Stomach smooth muscle (tissue), 2 donors: Measurements from ENCODE around the gene USP1.

ENCODE experiments used
- H3K27ac ChIP-seq: one replicate; pipeline ENCODE4 v1.7.0; 2013; ENCODE audit warnings: mild to moderate bottlenecking, low read length, inconsistent platforms
- H3K27me3 ChIP-seq, 2 donors: one replicate each; pipeline ENCODE4 v1.7.0; 2013; ENCODE audit warnings: low read length in 2 of 2; ENCODE audit not compliant: insufficient read depth in 2 of 2, control insufficient read depth in 1 of 2
- H3K36me3 ChIP-seq, 2 donors: one replicate each; pipeline ENCODE4 v1.7.0; 2013; ENCODE audit warnings: low read length in 2 of 2; ENCODE audit not compliant: control insufficient read depth in 2 of 2, insufficient read depth in 2 of 2
- H3K4me1 ChIP-seq: one replicate; pipeline ENCODE4 v1.7.0; 2013; ENCODE audit warnings: low read length; ENCODE audit not compliant: control insufficient read depth, insufficient read depth
- H3K4me3 ChIP-seq, 2 donors: one replicate each; pipeline ENCODE4 v1.7.0; 2013; ENCODE audit warnings: low read length in 2 of 2
- H3K9ac ChIP-seq, 2 donors: one replicate each; pipeline ENCODE4 v1.7.0; 2013; ENCODE audit warnings: low read length in 2 of 2, mild to moderate bottlenecking in 1 of 2
- H3K9me3 ChIP-seq, 2 donors: one replicate each; pipeline ENCODE4 v1.7.0; 2013; ENCODE audit warnings: low read length in 2 of 2; ENCODE audit not compliant: control insufficient read depth in 2 of 2
- donor health status: healthy.
- donor health status: Pancreatic carcinoma.

USP1 gene

GRCh38 chr1:62439652-62440371 lies 3.0 kb downstream of the USP1 start:
- Histone ChIP-seq H3K27ac (no peak overlapping the region), H3K36me3 (peaks cover 7 to 13% of the 10 kb centered on the region in 2 donors), H3K27me3 (no peaks in the 10 kb centered on the region), H3K9me3 (no peaks in the 10 kb centered on the region), H3K4me3 (no peak overlapping the region), H3K4me1 (peaks cover 7% of the 10 kb centered on the region), H3K9ac (no peak overlapping the region)

DNA sequence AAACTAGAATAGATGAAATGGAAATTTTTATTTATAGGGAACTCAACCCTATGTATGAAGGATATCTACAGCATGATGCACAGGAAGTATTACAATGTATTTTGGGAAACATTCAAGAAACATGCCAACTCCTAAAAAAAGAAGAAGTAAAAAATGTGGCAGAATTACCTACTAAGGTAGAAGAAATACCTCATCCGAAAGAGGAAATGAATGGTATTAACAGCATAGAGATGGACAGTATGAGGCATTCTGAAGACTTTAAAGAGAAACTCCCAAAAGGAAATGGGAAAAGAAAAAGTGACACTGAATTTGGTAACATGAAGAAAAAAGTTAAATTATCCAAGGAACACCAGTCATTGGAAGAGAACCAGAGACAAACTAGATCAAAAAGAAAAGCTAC lies 7.9 kb downstream of the USP1 start:
- H3K9ac ChIP-seq = no peak overlapping the region
- no peak overlapping the region for H3K27ac ChIP-seq
- peaks cover 28 to 46% of the 10 kb centered on the region in 2 donors for H3K36me3 ChIP-seq

GRCh38 chr1:62448221-62448933 lies 11.5 kb downstream of the USP1 start:
- Histone ChIP-seq H3K9me3 (no peaks in the 10 kb centered on the region), H3K36me3 (peaks cover 23 to 45% of the 10 kb centered on the region in 2 donors), H3K27ac (no peak overlapping the region), H3K4me1 (no peaks in the 10 kb centered on the region), H3K4me3 (no peak overlapping the region), H3K27me3 (no peaks in the 10 kb centered on the region), H3K9ac (no peak overlapping the region)

More for the DNA sequence above, 7.9 kb downstream of the USP1 start:
- H3K9me3 ChIP-seq = no peaks in the 10 kb centered on the region
- no peak overlapping the region for H3K4me3 ChIP-seq
- no peaks in the 10 kb centered on the region for H3K4me1 ChIP-seq
- H3K27me3 ChIP-seq = no peaks in the 10 kb centered on the region

GRCh38 chr1:62450301-62450700 lies 13.5 kb downstream of the USP1 start:
- H3K36me3 ChIP-seq = peaks cover 30 to 37% of the 10 kb centered on the region in 2 donors
- H3K27ac ChIP-seq = no peak overlapping the region
- no peak overlapping the region for H3K4me3 ChIP-seq
- H3K4me1 ChIP-seq = no peaks in the 10 kb centered on the region
- no peak overlapping the region for H3K9ac ChIP-seq
- no peaks in the 10 kb centered on the region for H3K27me3 ChIP-seq
- no peaks in the 10 kb centered on the region for H3K9me3 ChIP-seq

DNA sequence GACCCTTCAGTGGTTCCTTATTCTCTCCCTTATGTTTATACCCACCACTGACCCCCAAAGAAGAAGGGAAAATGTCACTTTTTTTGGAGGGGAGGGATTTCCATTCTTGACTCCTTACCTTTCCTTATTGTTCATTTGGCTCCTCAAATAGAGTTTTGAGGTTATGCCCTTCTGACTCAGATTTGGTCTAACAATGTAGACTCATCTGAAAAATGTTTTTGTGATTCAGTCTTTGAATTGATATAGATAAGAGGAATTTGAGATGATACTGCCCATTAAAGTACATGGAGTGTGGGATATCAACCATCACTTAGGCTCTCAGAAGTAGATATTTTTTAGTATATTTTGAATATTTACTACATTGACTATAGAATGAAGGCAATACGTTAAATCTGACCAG lies 16.1 kb downstream of the USP1 start:
- H3K9ac ChIP-seq = no peak overlapping the region
- H3K4me3 ChIP-seq = no peak overlapping the region
- H3K36me3 ChIP-seq = peaks cover 21 to 26% of the 10 kb centered on the region in 2 donors
- no peak overlapping the region for H3K27ac ChIP-seq
- no peaks in the 10 kb centered on the region for H3K27me3 ChIP-seq
- no peaks in the 10 kb centered on the region for H3K4me1 ChIP-seq
- no peaks in the 10 kb centered on the region for H3K9me3 ChIP-seq

GRCh38 chr1:62457955-62458354 lies 21.1 kb downstream of the USP1 start:
- H3K4me1 ChIP-seq = no peaks in the 10 kb centered on the region
- H3K4me3 ChIP-seq = no peak overlapping the region
- H3K27me3 ChIP-seq = no peaks in the 10 kb centered on the region
- no peak overlapping the region for H3K27ac ChIP-seq
- H3K9ac ChIP-seq = no peak overlapping the region
- peaks cover 3 to 10% of the 10 kb centered on the region in 2 donors for H3K36me3 ChIP-seq
- H3K9me3 ChIP-seq = no peaks in the 10 kb centered on the region

DNA sequence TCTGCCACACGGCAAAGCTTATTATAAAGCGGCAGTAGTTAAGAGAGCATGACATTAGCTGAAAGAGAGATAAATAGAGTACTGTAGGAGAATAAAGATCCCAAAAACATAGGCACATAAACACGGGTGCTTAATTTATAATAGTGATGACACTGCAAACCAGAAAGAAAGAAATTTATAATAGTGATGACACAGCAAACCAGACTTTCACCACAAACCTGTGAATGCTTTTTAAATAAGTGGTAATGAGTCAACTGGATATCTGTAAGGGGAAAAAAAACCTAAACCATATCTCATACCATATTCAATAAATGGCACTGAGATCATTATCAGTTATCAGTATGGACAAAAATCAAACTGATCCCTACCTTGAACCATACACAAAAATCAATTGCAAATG lies 25.5 kb downstream of the USP1 start:
- no peaks in the 10 kb centered on the region for H3K9me3 ChIP-seq
- H3K9ac ChIP-seq = no peak overlapping the region
- no peaks in the 10 kb centered on the region for H3K4me1 ChIP-seq
- no peaks in the 10 kb centered on the region for H3K27me3 ChIP-seq
- H3K27ac ChIP-seq = no peak overlapping the region
- H3K36me3 ChIP-seq = peaks cover 7 to 11% of the 10 kb centered on the region in 2 donors
- no peak overlapping the region for H3K4me3 ChIP-seq

DNA sequence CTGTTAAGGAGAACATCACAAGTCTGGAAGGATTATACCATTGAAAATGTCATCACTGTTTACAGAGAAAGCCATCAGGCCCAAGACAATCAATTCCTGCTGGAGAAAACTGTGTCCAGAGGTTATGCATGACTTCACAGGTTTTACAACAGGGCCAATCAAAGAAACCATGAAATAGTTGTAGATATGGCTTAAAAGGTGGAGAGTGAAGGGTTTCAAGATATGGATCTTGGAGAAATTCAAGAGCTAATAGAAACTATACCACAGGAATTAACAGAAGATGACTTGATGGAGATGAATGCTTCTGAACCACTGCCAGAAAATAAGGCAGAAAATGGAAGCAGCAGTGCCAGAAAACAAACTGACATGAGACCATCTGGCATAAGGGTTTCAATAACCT lies 30.2 kb downstream of the USP1 start:
- Histone ChIP-seq H3K36me3 (peaks cover 13 to 14% of the 10 kb centered on the region in 2 donors), H3K9ac (no peak overlapping the region), H3K4me3 (no peak overlapping the region), H3K9me3 (no peaks in the 10 kb centered on the region), H3K4me1 (no peaks in the 10 kb centered on the region), H3K27me3 (no peaks in the 10 kb centered on the region), H3K27ac (no peak overlapping the region)

DNA sequence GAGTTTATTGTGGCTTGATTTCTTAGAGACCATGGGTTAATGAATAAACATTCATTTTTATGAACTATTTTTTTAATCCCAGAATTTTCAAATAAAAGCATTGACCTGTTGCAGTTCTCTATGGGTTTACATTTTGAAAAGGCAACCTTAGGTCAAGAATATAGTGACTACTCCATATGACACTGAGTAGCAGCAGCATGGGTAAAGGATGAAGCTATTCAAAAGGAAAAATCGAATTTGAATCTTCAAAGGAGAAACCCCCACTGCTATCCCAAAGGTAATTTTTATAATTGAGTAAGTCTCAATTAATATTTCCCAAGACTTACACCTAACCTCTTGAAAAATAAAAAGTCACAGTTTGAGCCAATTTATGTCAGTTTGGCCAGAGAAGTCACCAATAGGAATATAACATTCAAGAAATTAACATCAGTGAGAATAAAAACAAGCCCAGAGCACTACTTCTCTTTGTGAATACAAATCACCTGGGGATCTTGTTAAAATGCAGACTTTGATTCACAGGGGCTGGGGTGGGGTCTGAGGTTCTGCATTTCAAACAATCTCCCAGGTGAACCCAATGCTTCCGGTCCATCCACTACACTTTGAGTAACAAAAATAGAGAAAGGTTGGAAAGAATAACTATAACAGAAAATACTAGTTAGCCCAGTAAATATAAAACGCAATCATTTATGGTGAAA lies 39.8 kb downstream of the USP1 start:
- Histone ChIP-seq H3K27ac (no peak overlapping the region), H3K9me3 (no peaks in the 10 kb centered on the region), H3K9ac (no peak overlapping the region), H3K4me3 (no peak overlapping the region), H3K36me3 (peaks cover 10 to 13% of the 10 kb centered on the region in 2 donors), H3K4me1 (no peaks in the 10 kb centered on the region), H3K27me3 (no peaks in the 10 kb centered on the region)

DNA sequence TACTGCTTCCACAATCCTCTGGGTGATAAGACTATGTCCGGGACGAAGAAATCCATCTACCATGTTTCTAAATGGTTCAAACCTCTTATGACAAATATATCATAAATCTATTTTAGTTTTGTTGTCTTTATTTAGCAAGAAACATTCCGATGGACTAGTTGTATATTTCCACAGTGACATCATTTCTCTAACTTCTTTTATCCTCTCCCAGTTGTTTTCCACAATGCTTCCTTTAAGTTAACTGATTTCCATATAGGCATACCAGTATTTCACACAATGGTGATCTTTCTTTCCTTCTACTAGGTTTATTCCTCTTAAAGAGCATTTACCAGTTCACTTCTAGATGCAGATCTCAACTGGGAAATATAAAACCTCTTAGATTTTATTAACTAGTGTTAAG lies 44.8 kb downstream of the USP1 start:
- no peak overlapping the region for H3K4me3 ChIP-seq
- peaks cover 0 to 3% of the 10 kb centered on the region in 2 donors for H3K36me3 ChIP-seq
- no peaks in the 10 kb centered on the region for H3K27me3 ChIP-seq
- H3K9ac ChIP-seq = no peak overlapping the region
- H3K4me1 ChIP-seq = no peaks in the 10 kb centered on the region
- H3K27ac ChIP-seq = no peak overlapping the region
- no peaks in the 10 kb centered on the region for H3K9me3 ChIP-seq
